ENCODE measurements around the gene RBM19.

Gene RBM19

DNA sequence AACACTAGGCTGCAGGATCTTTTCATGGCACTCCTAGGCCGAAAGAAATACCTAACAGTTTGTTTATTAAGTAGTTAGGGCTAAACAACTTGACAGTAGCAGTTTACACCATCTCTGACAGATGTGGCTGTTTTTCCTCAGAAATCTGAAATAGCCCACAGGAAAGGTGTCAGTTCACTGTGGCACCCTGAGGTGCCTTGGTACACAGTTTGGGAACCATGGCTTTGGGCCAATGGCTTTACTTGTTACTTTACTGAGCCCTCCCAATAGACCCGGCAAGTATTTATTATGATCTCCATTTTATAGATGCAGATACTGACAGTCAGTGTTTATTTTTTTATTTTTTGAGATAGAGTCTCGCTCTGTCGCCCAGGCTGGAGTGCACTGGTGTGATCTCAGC is 69.3 kb downstream of the RBM19 start:
- no peak for TF ChIP-seq CTCF (IDR thresholded peaks at IDR 0.05; ENCODE audit: borderline replicate concordance, insufficient read depth, low read depth, low read length)
- no peak overlapping the region for H3K4me3 ChIP-seq (ENCODE audit: low read depth, low read length)

- H3K4me3 ChIP-seq (ENCODE audit: low read depth, low read length) = no peak overlapping the region
- TF ChIP-seq CTCF (IDR thresholded peaks at IDR 0.05; ENCODE audit: borderline replicate concordance, insufficient read depth, low read depth, low read length) = no peak
These were observed 69.9 kb downstream of the RBM19 start for GRCh38 chr12:113896194-113896593.

- H3K4me3 ChIP-seq (ENCODE audit: low read depth, low read length) = no peak overlapping the region
- TF ChIP-seq CTCF (IDR thresholded peaks at IDR 0.05; ENCODE audit: borderline replicate concordance, insufficient read depth, low read depth, low read length) = no peak
These were observed 70.9 kb downstream of the RBM19 start for GRCh38 chr12:113895176-113895575.

- no peak for TF ChIP-seq CTCF (IDR thresholded peaks at IDR 0.05; ENCODE audit: borderline replicate concordance, insufficient read depth, low read depth, low read length)
- H3K4me3 ChIP-seq (ENCODE audit: low read depth, low read length) = no peak overlapping the region
These were observed 71.4 kb downstream of the RBM19 start for GRCh38 chr12:113894697-113895096.

DNA sequence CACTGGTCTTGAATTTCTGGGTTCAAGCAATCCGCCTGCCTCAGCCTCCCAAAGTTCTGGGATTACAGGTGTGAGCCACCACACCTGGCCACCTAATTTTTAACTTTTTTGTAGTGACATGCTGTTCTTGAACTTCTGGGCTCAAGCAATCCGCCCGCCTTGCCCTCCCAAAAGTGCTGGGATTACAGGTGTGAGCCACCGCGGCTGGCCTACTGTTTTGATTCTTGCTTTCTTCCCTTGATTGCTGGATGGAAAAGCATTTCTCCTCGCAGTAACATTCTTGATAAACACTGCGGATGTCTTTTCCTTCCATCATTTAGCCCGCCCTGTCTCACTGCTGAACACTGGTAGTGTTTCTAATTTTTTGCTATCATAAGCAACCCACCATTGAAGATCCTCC is 72.9 kb downstream of the RBM19 start:
- no peak overlapping the region for H3K4me3 ChIP-seq (ENCODE audit: low read depth, low read length)
- TF ChIP-seq CTCF (IDR thresholded peaks at IDR 0.05; ENCODE audit: borderline replicate concordance, insufficient read depth, low read depth, low read length) = no peak

DNA sequence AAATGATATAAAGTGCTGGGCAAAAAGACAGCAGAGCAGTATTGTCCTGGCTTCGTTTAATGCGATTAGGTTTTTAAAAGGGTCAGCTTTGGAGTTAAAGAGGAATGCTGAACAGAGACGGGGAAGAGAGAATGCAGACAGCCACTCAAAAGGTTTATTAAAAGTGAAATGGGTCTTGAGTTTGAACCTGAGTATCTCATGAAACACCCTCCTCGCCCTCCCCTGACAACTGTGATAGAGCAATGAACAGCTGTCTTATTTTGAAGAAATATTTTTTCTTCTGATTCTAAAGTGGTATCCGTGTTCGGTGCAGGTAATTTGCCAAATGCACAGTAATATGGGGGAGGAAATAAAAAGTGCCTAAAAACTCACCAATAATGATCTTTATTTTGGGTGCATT is 73.6 kb downstream of the RBM19 start:
- no peak overlapping the region for H3K4me3 ChIP-seq (ENCODE audit: low read depth, low read length)
- no peak for TF ChIP-seq CTCF (IDR thresholded peaks at IDR 0.05; ENCODE audit: borderline replicate concordance, insufficient read depth, low read depth, low read length)

DNA sequence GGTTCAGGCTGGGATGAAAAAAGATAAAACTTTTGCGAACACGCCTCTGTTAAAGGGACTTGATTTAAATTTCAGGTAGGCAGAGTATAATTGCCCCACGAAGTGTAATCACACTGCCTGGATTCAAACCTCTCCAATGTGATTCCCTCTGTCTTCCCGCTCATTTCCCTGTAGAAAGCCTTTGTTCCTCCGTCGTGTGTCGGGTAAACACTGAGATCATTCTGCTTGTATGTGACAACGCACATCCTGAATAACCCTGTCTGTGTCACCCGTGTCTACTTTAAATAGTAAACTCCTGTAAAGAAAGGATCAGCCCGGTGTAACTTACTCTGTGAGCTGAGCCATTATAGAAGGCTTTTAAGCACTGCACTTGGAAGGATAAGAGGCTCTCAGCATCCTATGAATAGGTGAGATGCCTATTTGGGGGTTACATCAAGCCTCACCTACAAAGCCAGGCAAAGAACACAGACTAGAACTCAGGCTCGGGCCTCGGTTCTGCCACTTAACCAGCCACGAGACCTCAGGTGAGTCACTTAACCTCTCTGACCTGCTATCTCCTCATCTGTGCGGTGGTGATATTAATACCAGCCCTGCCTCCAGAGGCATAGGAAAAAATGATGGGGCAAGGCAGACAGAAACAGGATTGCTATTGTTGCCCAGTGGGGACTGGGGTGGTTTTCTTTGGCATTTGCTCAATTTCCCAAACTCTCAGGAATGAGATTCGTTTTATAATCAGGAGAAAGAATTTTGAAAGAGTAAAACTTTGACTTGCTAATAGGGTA is 74.2 kb downstream of the RBM19 start:
- no peak for TF ChIP-seq CTCF (IDR thresholded peaks at IDR 0.05; ENCODE audit: borderline replicate concordance, insufficient read depth, low read depth, low read length)
- H3K4me3 ChIP-seq (ENCODE audit: low read depth, low read length) = no peak overlapping the region
